HepG2 (cell line): Measurements from ENCODE around the gene CSDE1. TPM values are rescaled to one million over a fixed set of nuclear protein-coding genes. Genes with fewer than 3 reads are reported as not detected.

Source experiments
- ATM ChIP-seq: fragments of 450-650 bp; IDR thresholded peaks from 2 replicates; pipeline ENCODE4 v1.7.1; 2017; ENCODE audit warnings: mild to moderate bottlenecking, borderline replicate concordance
- GLI4 ChIP-seq: sonication (generic); formaldehyde crosslinking; IDR thresholded peaks from 2 replicates; pipeline ENCODE4 v1.5.1; 2020; ENCODE audit warnings: missing genetic modification reagents, mild to moderate bottlenecking, moderate library complexity, borderline replicate concordance
- JDP2 ChIP-seq: sonication (generic); formaldehyde crosslinking; IDR thresholded peaks from 2 replicates; pipeline ENCODE4 v1.8.1; 2022; ENCODE audit warnings: missing genetic modification reagents, borderline replicate concordance
- MED8 ChIP-seq: sonication (generic); formaldehyde crosslinking; IDR thresholded peaks from 2 replicates; pipeline ENCODE4 v1.8.1; 2023; ENCODE audit warnings: mild to moderate bottlenecking, missing genetic modification reagents; ENCODE audit not compliant: insufficient replicate concordance
- NCOA5 ChIP-seq: sonication (generic); formaldehyde crosslinking; IDR thresholded peaks from 2 replicates; pipeline ENCODE4 v1.4.0; 2020; ENCODE audit warnings: missing genetic modification reagents
- NR3C1 ChIP-seq: sonication (generic); formaldehyde crosslinking; IDR thresholded peaks from 2 replicates; pipeline ENCODE4 v1.4.0; 2020; ENCODE audit warnings: missing genetic modification reagents
- PATZ1 ChIP-seq: sonication (generic); formaldehyde crosslinking; IDR thresholded peaks from 2 replicates; pipeline ENCODE4 v1.4.0; 2020; ENCODE audit warnings: missing genetic modification reagents
- SMC3 ChIP-seq: IDR thresholded peaks from 2 replicates; pipeline ENCODE4 v1.6.1; 2011; ENCODE audit warnings: low read length, improper control_type of control experiment
- SNRNP70 ChIP-seq: fragments of 200-400 bp; formaldehyde crosslinking; IDR thresholded peaks from 2 replicates; pipeline ENCODE4 v1.6.1; 2017; ENCODE audit warnings: mild to moderate bottlenecking, low read depth, low read length, moderate library complexity
- SRSF1 ChIP-seq: fragments of 200-400 bp; formaldehyde crosslinking; optimal IDR thresholded peaks from 2 replicates; pipeline ENCODE3; 2017; ENCODE audit warnings: mild to moderate bottlenecking, low read depth, low read length, moderate library complexity
- TBX3 ChIP-seq: fragments of 450-650 bp; IDR thresholded peaks from 2 replicates; pipeline ENCODE4 v1.6.1; 2017; ENCODE audit warnings: antibody characterized with exemption, mild to moderate bottlenecking, inconsistent platforms, borderline replicate concordance
- YY1 ChIP-seq: IDR thresholded peaks from 2 replicates; pipeline ENCODE4 v1.6.1; 2011; ENCODE audit warnings: low read length, low read depth, moderate library complexity, mild to moderate bottlenecking; ENCODE audit not compliant: insufficient read depth, insufficient replicate concordance
- ZNF10 ChIP-seq: sonication (generic); formaldehyde crosslinking; IDR thresholded peaks from 2 replicates; pipeline ENCODE4 v1.4.0; 2020; ENCODE audit warnings: mild to moderate bottlenecking, low read depth, missing genetic modification reagents, borderline replicate concordance
- ZNF282 ChIP-seq: fragments of 450-650 bp; IDR thresholded peaks from 2 replicates; pipeline ENCODE4 v1.6.1; 2018; ENCODE audit not compliant: partially characterized antibody
- ZNF354B ChIP-seq: sonication (generic); formaldehyde crosslinking; IDR thresholded peaks from 2 replicates; pipeline ENCODE4 v1.8.0; 2022; ENCODE audit warnings: mild to moderate bottlenecking, missing genetic modification reagents
- ZNF446 ChIP-seq: sonication (generic); formaldehyde crosslinking; IDR thresholded peaks from 2 replicates; pipeline ENCODE4 v1.5.0; 2020; ENCODE audit warnings: mild to moderate bottlenecking, missing genetic modification reagents
- ZNF543 ChIP-seq: sonication (generic); formaldehyde crosslinking; IDR thresholded peaks from 2 replicates; pipeline ENCODE4 v1.4.0; 2020; ENCODE audit warnings: mild to moderate bottlenecking, missing genetic modification reagents
- ZNF547 ChIP-seq: sonication (generic); formaldehyde crosslinking; IDR thresholded peaks from 2 replicates; pipeline ENCODE4 v1.5.1; 2020; ENCODE audit warnings: mild to moderate bottlenecking, missing genetic modification reagents
- ZNF572 ChIP-seq: sonication (generic); formaldehyde crosslinking; IDR thresholded peaks from 2 replicates; pipeline ENCODE4 v1.5.1; 2020; ENCODE audit warnings: mild to moderate bottlenecking, missing genetic modification reagents
- ZNF598 ChIP-seq: sonication (generic); formaldehyde crosslinking; IDR thresholded peaks from 2 replicates; pipeline ENCODE4 v1.5.1; 2020; ENCODE audit warnings: mild to moderate bottlenecking, missing genetic modification reagents, borderline replicate concordance
- ZNF609 ChIP-seq: sonication (generic); formaldehyde crosslinking; IDR thresholded peaks from 2 replicates; pipeline ENCODE4 v1.4.0; 2020; ENCODE audit warnings: mild to moderate bottlenecking, missing genetic modification reagents, borderline replicate concordance
- polyA plus RNA-seq, 8 experiments: library from polyadenylated mRNA; depleted of rRNA in 3 of 8; stranded (reverse) in 7 of 8; unstranded in 1 of 8; fragments of >200 nt; fragmentation: Illumina TruSeq in 4 of 8; extraction: Trizol in 4 of 8; gene quantifications; 2 replicates each; pipeline versions ENCODE4 v1.2.1 to v1.2.3, GENCODE V29; 2011 to 2016; ENCODE audit warnings: low read depth in 4 of 8, missing spikeins in 1 of 8, mixed read lengths in 1 of 8; ENCODE audit not compliant: insufficient read depth in 1 of 8
- total RNA-seq, 5 experiments: library from RNA; depleted of rRNA; stranded (reverse); fragments of >200 nt; fragmentation: Illumina TruSeq; extraction: Trizol; gene quantifications; 2 replicates each; pipeline ENCODE4 v1.2.3, GENCODE V29; 2016; ENCODE audit warnings: low read depth in 1 of 5
- TF ChIP-seq, protein P1 (sequence below): sonication (generic); formaldehyde crosslinking; IDR thresholded peaks from 2 replicates; pipeline ENCODE4 v1.4.0; 2020; ENCODE audit warnings: mild to moderate bottlenecking, missing genetic modification reagents

Gene CSDE1
- total and polyA plus RNA-seq, 2 of the 13 experiments (the other 11 are each of a cell fraction or from before 2014, with no cell fraction given), result 150 to 313 TPM

- TF ChIP-seq ZNF609 (CRISPR knock-in tag) (no peak; the same call in 1 of the 2 replicates), PATZ1 (0 out of 2 replicates have a peak, but pooled peaks have one; percentile 28), SRSF1 (peak; percentile 85), NR3C1 (CRISPR knock-in tag) (no peak), SNRNP70 (no peak), ZNF547 (CRISPR knock-in tag) (peak; percentile 39; the same call in 1 of the 2 replicates), ZNF354B (CRISPR knock-in tag) (no peak), ZNF10 (CRISPR knock-in tag) (no peak), ZNF572 (CRISPR knock-in tag) (peak; percentile 47; the same call in 1 of the 2 replicates), JDP2 (no peak), ZNF598 (CRISPR knock-in tag) (peak; percentile 87; the same call in 1 of the 2 replicates), NCOA5 (CRISPR knock-in tag) (no peak), MED8 (peak; percentile 64), SMC3 (no peak), ZNF446 (CRISPR knock-in tag) (no peak), GLI4 (CRISPR knock-in tag) (no peak), TBX3 (no peak), ATM (no peak), ZNF282 (no peak), ZNF543 (CRISPR knock-in tag) (peak; percentile 49; the same call in 1 of the 2 replicates), YY1 (peak; percentile 66)
- TF ChIP-seq, protein P1, sequence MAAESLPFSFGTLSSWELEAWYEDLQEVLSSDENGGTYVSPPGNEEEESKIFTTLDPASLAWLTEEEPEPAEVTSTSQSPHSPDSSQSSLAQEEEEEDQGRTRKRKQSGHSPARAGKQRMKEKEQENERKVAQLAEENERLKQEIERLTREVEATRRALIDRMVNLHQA (CRISPR knock-in tag), result no peak
Measured at GRCh38 chr1:114780344-114781226, 22.8 kb upstream of the CSDE1 start, which contains the start of gene SIKE1 (continued).
